GM12878 (cell line): ENCODE measurements around the gene CIAO2B. TPM values are rescaled to one million over a fixed set of nuclear protein-coding genes. Genes with fewer than 3 reads are reported as not detected.

ENCODE experiments used
- ATAC-seq: fragments of 200-7000 bp; cut with Tn5 transposase; 3 replicates; pipeline ENCODE4 v1.9.1; 2020; ENCODE audit warnings: mild to moderate bottlenecking, moderate library complexity
- BruUV-seq: library from RNA; stranded (reverse); fragments of 400-500 nt; replicated peaks from 2 replicates; lab custom pipeline; 2021; lab: Mats Ljungman, UMichigan
- CTCF ChIA-PET: fragments of 300-600 bp; sonication (Branson Sonifier 250); formaldehyde crosslinking; extraction: SDS; loops from one replicate; lab custom pipeline; 2021; ENCODE audit warnings: inconsistent platforms; lab: Yijun Ruan, JAX
- POLR2A ChIA-PET: fragments of 350-600 bp; formaldehyde crosslinking; extraction: SDS; loops from one replicate; lab custom pipeline; 2021; ENCODE audit warnings: inconsistent platforms; lab: Charles Lee
- RAD21 ChIA-PET: fragments of 300-600 bp; sonication (Branson Sonifier 250); formaldehyde crosslinking; loops from one replicate; lab custom pipeline; 2023; ENCODE audit warnings: antibody characterized with exemption; ENCODE audit not compliant: unreplicated experiment; lab: Charles Lee
- SMC1A ChIA-PET: fragments of 300-600 bp; sonication (Branson Sonifier 250); formaldehyde crosslinking; loops from one replicate; lab custom pipeline; 2023; ENCODE audit not compliant: unreplicated experiment, uncharacterized antibody; lab: Charles Lee
- DNase-seq: peaks from one replicate; pipeline ENCODE4 v3.0.0-alpha.2; 2011; ENCODE audit warnings: low read depth, low spot score
- FAIRE-seq: peaks from 3 replicates; lab custom pipeline; 2011; peaks lifted over from hg19 to GRCh38; lab: Jason Lieb, UNC
- H2AFZ ChIP-seq: 2 replicates; pipeline ENCODE4 v1.6.0; 2011; ENCODE audit warnings: low read depth, low read length, control low read depth; ENCODE audit not compliant: control insufficient read depth
- H3K27ac ChIP-seq: 2 replicates; pipeline ENCODE4 v1.5.1; 2011; ENCODE audit warnings: control low read depth; ENCODE audit not compliant: control insufficient read depth, insufficient read depth
- H3K27me3 ChIP-seq, 2 experiments: replicated peaks in 1 of 2; 2 replicates each; pipeline versions ENCODE4 v1.6.0 to v1.6.1; 2011; ENCODE audit warnings: low read length in 1 of 2; ENCODE audit not compliant: control insufficient read depth in 2 of 2, insufficient read depth in 2 of 2
- H3K36me3 ChIP-seq, 2 experiments: 2 replicates each; pipeline ENCODE4 v1.5.1; 2011; ENCODE audit warnings: low read length in 1 of 2; ENCODE audit not compliant: control insufficient read depth in 2 of 2, insufficient read depth in 2 of 2
- H3K4me1 ChIP-seq: 2 replicates; pipeline ENCODE4 v1.6.1; 2011; ENCODE audit warnings: mild to moderate bottlenecking, low read length, moderate library complexity, mixed read lengths; ENCODE audit not compliant: control insufficient read depth, insufficient read depth
- H3K4me2 ChIP-seq: 2 replicates; pipeline ENCODE4 v1.6.0; 2011; ENCODE audit warnings: control low read depth; ENCODE audit not compliant: control insufficient read depth, insufficient read depth
- H3K4me3 ChIP-seq: fragments of 200-600 bp; sonication (generic); 2 replicates; pipeline ENCODE4 v1.5.1; 2016
- H3K79me2 ChIP-seq: 2 replicates; pipeline ENCODE4 v1.6.0; 2011; ENCODE audit warnings: low read length; ENCODE audit not compliant: control insufficient read depth, insufficient read depth
- H3K9ac ChIP-seq: 2 replicates; pipeline ENCODE4 v1.8.0; 2011; ENCODE audit warnings: low read length, control low read depth, mixed read lengths; ENCODE audit not compliant: control insufficient read depth, insufficient read depth
- H3K9me3 ChIP-seq: replicated peaks from 3 replicates; pipeline ENCODE4 v1.5.1; 2011; ENCODE audit warnings: mild to moderate bottlenecking, low read length; ENCODE audit not compliant: control insufficient read depth, insufficient read depth
- H4K20me1 ChIP-seq: 2 replicates; pipeline ENCODE4 v1.6.0; 2011; ENCODE audit not compliant: control insufficient read depth, insufficient read depth
- BCL3 ChIP-seq: IDR thresholded peaks from 2 replicates; pipeline ENCODE4 v1.6.1; 2011; ENCODE audit warnings: borderline replicate concordance, low read depth, mild to moderate bottlenecking, moderate library complexity, low read length; ENCODE audit not compliant: insufficient read depth, poor library complexity, severe bottlenecking
- E2F8 ChIP-seq: fragments of 450-650 bp; IDR thresholded peaks from 2 replicates; pipeline ENCODE4 v1.6.1; 2018; ENCODE audit warnings: mild to moderate bottlenecking, low read depth, moderate library complexity; ENCODE audit not compliant: partially characterized antibody
- FOS ChIP-seq: IDR thresholded peaks from 3 replicates; pipeline ENCODE4 v1.6.1; 2011; ENCODE audit warnings: borderline replicate concordance; ENCODE audit not compliant: insufficient read length; ENCODE audit errors: extremely low read depth
- HDAC6 ChIP-seq: fragments of 200-600 bp; sonication (generic); IDR thresholded peaks from one replicate; pipeline ENCODE4 v1.8.0; 2017; ENCODE audit warnings: antibody characterized with exemption; ENCODE audit not compliant: unreplicated experiment
- NBN ChIP-seq: fragments of 450-650 bp; IDR thresholded peaks from 2 replicates; pipeline ENCODE4 v1.6.1; 2016
- POLR2A ChIP-seq: IDR thresholded peaks from 2 replicates; pipeline ENCODE4 v1.6.1; 2011; ENCODE audit warnings: low read depth, mild to moderate bottlenecking, low read length
- SMAD5 ChIP-seq: IDR thresholded peaks from 2 replicates; pipeline ENCODE4 v1.6.1; 2016; ENCODE audit warnings: antibody characterized with exemption, low read depth
- SUPT20H ChIP-seq: IDR thresholded peaks from 2 replicates; pipeline ENCODE4 v1.6.1; 2011; ENCODE audit warnings: low read depth, mild to moderate bottlenecking, low read length, moderate library complexity, borderline replicate concordance; ENCODE audit not compliant: control insufficient read depth
- TARDBP ChIP-seq: IDR thresholded peaks from 2 replicates; pipeline ENCODE4 v1.6.1; 2016; ENCODE audit warnings: borderline replicate concordance
- YY1 ChIP-seq: IDR thresholded peaks from 2 replicates; pipeline ENCODE4 v1.6.1; 2011; ENCODE audit warnings: low read depth, mild to moderate bottlenecking, low read length
- ZBED1 ChIP-seq: IDR thresholded peaks from 2 replicates; pipeline ENCODE4 v1.6.1; 2016; ENCODE audit warnings: borderline replicate concordance
- WGBS: methylation state at CpG from one replicate; pipeline ENCODE4 v1.1.6; 2016; ENCODE audit warnings: low lambda C conversion rate; ENCODE audit not compliant: insufficient replicate concordance, insufficient coverage; ENCODE audit errors: missing lambda C conversion rate; 5-methylcytosine and 5-hydroxymethylcytosine counted together
- in situ Hi-C: fragments of 300-500 bp; cut with MboI; formaldehyde crosslinking; loops from 9 replicates; pipeline ENCODE4 v1.14.3; 2018; ENCODE audit warnings: mixed read lengths
- intact Hi-C: fragments of 100-400 bp; cut with micrococcal nuclease; formaldehyde crosslinking; loops from one replicate; pipeline ENCODE4 v1.14.2; 2022; ENCODE audit not compliant: unreplicated experiment
- polyA plus RNA-seq, 11 experiments: library from polyadenylated mRNA; depleted of rRNA in 4 of 11; unstranded in 6 of 11; stranded (reverse) in 5 of 11; fragments of >200 nt; fragmentation: Nextera tagmentation in 4 of 11; fragmentation: Illumina TruSeq in 1 of 11; extraction: Ambion mirVana in 4 of 11; extraction: Trizol in 1 of 11; gene quantifications; 1 replicate in 1 of 11; 2 replicates in 10 of 11; pipeline versions ENCODE4 v1.2.1 to v1.2.3, GENCODE V29; 2011 to 2016; ENCODE audit warnings: inconsistent platforms in 2 of 11, missing spikeins in 2 of 11, low read depth in 1 of 11
- total RNA-seq, 4 experiments: library from RNA; depleted of rRNA in 3 of 4; stranded (reverse); fragments of >200 nt in 3 of 4; fragmentation: Illumina TruSeq in 1 of 4; extraction: Trizol in 1 of 4; gene quantifications; 2 replicates each; pipeline versions ENCODE4 v1.2.1 to v1.2.3, GENCODE V29; 2013 to 2021
- TF ChIP-seq, protein P1 (sequence below): fragments of 450-650 bp; IDR thresholded peaks from 2 replicates; pipeline ENCODE4 v1.6.1; 2016; ENCODE audit warnings: mild to moderate bottlenecking

Gene CIAO2B
- total and polyA plus RNA-seq, 10 of the 15 experiments (the other 5 are each of a cell fraction or from before 2014, with no cell fraction given) = 76.4 to 241 (median 138) TPM

DNA sequence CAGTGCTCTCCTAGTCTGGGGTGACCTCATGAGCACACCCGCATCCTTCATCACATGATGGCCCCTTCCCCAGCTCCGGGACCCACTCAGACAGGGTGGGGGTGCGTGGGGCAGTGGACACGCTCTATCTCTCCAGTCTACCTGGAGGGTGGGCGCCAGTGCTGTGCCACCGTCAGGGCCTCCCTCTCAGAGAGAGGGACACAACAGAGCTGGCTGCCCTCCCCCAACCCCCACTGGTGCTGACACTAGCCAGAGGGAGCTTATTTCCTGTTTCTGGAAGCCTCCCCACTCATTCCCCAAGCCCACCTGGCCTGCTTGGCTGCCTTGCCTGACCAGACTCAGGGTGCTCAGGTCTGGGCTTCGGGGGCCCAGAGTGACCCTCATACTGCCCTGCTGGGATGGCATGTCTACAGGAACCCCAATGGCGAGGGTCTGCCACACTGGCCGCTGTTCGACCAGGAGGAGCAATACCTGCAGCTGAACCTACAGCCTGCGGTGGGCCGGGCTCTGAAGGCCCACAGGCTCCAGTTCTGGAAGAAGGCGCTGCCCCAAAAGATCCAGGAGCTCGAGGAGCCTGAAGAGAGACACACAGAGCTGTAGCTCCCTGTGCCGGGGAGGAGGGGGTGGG lies 9.3 kb upstream of the CIAO2B start:
- H3K4me1 ChIP-seq = peaks cover 10% of the 10 kb centered on the region
- POLR2A ChIA-PET = interaction anchor here (0.5 to 0.6 kb wide), 2 partner anchors 67 to 382 kb away, joined by 4 read pairs; no protein-coding TSS in a partner anchor
- CTCF ChIA-PET = interaction anchor here (0.7 to 1.1 kb wide), 5 partner anchors 12 to 57 kb away, joined by 3 to 4 read pairs (median 3); no protein-coding TSS in a partner anchor
- no peaks in the 10 kb centered on the region for H4K20me1 ChIP-seq
- H2AFZ ChIP-seq = no peak overlapping the region
- no peak for ATAC-seq
- H3K9ac ChIP-seq = no peak overlapping the region
- no peak for TF ChIP-seq ZBED1
- TF ChIP-seq POLR2A = peak; percentile 10; the same call in 1 of the 2 replicates
- TF ChIP-seq, all 136 proteins: peak for 1
- in situ Hi-C loops (no loop called here), intact Hi-C loops (no loop called here)
- Histone ChIP-seq H3K4me2 (no peak overlapping the region), H3K79me2 (no peaks in the 10 kb centered on the region), H3K9me3 (no peaks in the 10 kb centered on the region), H3K27ac (no peak overlapping the region), H3K36me3 (peaks cover 2 to 3% of the 10 kb centered on the region in 2 experiments), H3K27me3 (no peaks in the 10 kb centered on the region), H3K4me3 (no peak overlapping the region)
- no peak for FAIRE-seq
- SMC1A ChIA-PET = no interaction called here
- no TSS peak for BruUV-seq
- RAD21 ChIA-PET = interaction anchor here (0.6 kb wide), 1 partner anchor 165 kb away, joined by 3 read pairs; no protein-coding TSS in a partner anchor
- no peak for DNase-seq
- WGBS = 90% methylated on average over 15 of the region's 15 CpGs

GRCh38 chr16:66942981-66943380 lies 8.8 kb upstream of the CIAO2B start:
- ChIA-PET POLR2A (no interaction called here), SMC1A (no interaction called here), RAD21 (no interaction called here), CTCF (interaction anchor here (1.0 kb wide), 1 partner anchor 57 kb away, joined by 3 read pairs; no protein-coding TSS in a partner anchor)
- Histone ChIP-seq H3K27ac (no peak overlapping the region), H4K20me1 (no peaks in the 10 kb centered on the region), H3K9me3 (no peaks in the 10 kb centered on the region), H3K4me2 (no peak overlapping the region), H3K9ac (no peak overlapping the region), H3K79me2 (no peaks in the 10 kb centered on the region), H3K27me3 (no peaks in the 10 kb centered on the region), H3K36me3 (peaks cover 2 to 3% of the 10 kb centered on the region in 2 experiments), H3K4me3 (no peak overlapping the region), H3K4me1 (peaks cover 6% of the 10 kb centered on the region), H2AFZ (no peak overlapping the region)
- intact Hi-C loops (no loop called here), in situ Hi-C loops (no loop called here)
- 92% methylated on average over 5 of the region's 5 CpGs for WGBS
- FAIRE-seq = no peak
- BruUV-seq = no TSS peak
- DNase-seq = no peak
- ATAC-seq = no peak
- no peak for TF ChIP-seq YY1
- no peak for TF ChIP-seq BCL3
- no peak for TF ChIP-seq NBN
- no peak for TF ChIP-seq HDAC6
- no peak for TF ChIP-seq FOS
- TF ChIP-seq SMAD5 = no peak
- TF ChIP-seq SUPT20H = no peak
- TF ChIP-seq TARDBP = no peak
- TF ChIP-seq, protein P1, sequence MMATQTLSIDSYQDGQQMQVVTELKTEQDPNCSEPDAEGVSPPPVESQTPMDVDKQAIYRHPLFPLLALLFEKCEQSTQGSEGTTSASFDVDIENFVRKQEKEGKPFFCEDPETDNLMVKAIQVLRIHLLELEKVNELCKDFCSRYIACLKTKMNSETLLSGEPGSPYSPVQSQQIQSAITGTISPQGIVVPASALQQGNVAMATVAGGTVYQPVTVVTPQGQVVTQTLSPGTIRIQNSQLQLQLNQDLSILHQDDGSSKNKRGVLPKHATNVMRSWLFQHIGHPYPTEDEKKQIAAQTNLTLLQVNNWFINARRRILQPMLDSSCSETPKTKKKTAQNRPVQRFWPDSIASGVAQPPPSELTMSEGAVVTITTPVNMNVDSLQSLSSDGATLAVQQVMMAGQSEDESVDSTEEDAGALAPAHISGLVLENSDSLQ = no peak
- no peak for TF ChIP-seq E2F8
